ENCODE data around the gene CDK5. TPM values are rescaled to one million over a fixed set of nuclear protein-coding genes. Genes with fewer than 3 reads are reported as not detected.

Gene CDK5
- total RNA-seq, 1 experiment from 2014 or later = 12.2 TPM

- DNase-seq (ENCODE audit: unreplicated experiment) = no peak
Observed at GRCh38 chr7:151056666-151057505, 811 bp downstream of the CDK5 start.

GRCh38 chr7:151056283-151056665 is 1.4 kb downstream of the CDK5 start:
- no peaks in the 10 kb centered on the region for H3K27me3 Mint-ChIP-seq (ENCODE audit: insufficient read depth, unreplicated experiment)
- ChIA-PET CTCF (interaction anchor here (0.6 to 3.3 kb wide), 4 partner anchors 13 to 56 kb away, joined by 3 to 21 read pairs (median 4); partner anchors contain the start of gene ABCB8), POLR2A (interaction anchor here (0.8 to 8.4 kb wide), 3 partner anchors 9 to 29 kb away, joined by 3 to 151 read pairs (median 6); partner anchors contain the start of genes ABCB8, AGAP3, FASTK and TMUB1)
- no peaks in the 10 kb centered on the region for H3K9me3 Mint-ChIP-seq (ENCODE audit: unreplicated experiment)
- TF ChIP-seq CTCF (IDR thresholded peaks at IDR 0.05; ENCODE audit: unreplicated experiment) = no peak
- peaks cover 3% of the 10 kb centered on the region for H3K36me3 Mint-ChIP-seq (ENCODE audit: insufficient read depth, unreplicated experiment)
- intact Hi-C loops (cut with micrococcal nuclease) = no loop called here
- no peak for DNase-seq (ENCODE audit: unreplicated experiment)
- H3K4me3 Mint-ChIP-seq (ENCODE audit: unreplicated experiment) = peak overlapping the region; percentile 97
- H3K4me1 Mint-ChIP-seq (ENCODE audit: insufficient read depth, unreplicated experiment) = peaks cover 26% of the 10 kb centered on the region
- no peak overlapping the region for H3K27ac Mint-ChIP-seq (ENCODE audit: low read depth, unreplicated experiment)
- no TSS peak for BruUV-seq (replicated peaks)

More at GRCh38 chr7:151056666-151057505, 811 bp downstream of the CDK5 start:
- Mint-ChIP-seq H3K36me3 (ENCODE audit: insufficient read depth, unreplicated experiment) (peaks cover 6% of the 10 kb centered on the region), H3K4me1 (ENCODE audit: insufficient read depth, unreplicated experiment) (peaks cover 32% of the 10 kb centered on the region), H3K9me3 (ENCODE audit: unreplicated experiment) (no peaks in the 10 kb centered on the region), H3K27me3 (ENCODE audit: insufficient read depth, unreplicated experiment) (no peaks in the 10 kb centered on the region), H3K4me3 (ENCODE audit: unreplicated experiment) (peak overlapping the region; percentile 97), H3K27ac (ENCODE audit: low read depth, unreplicated experiment) (peak overlapping the region; percentile 87)
- CTCF ChIA-PET = interaction anchor here (0.6 to 3.3 kb wide), 3 partner anchors 29 to 1918 kb away, joined by 3 to 21 read pairs (median 3); partner anchors contain the start of gene ABCB8
- intact Hi-C loops (cut with micrococcal nuclease) = no loop called here
- BruUV-seq (replicated peaks) = no TSS peak
- POLR2A ChIA-PET = interaction anchor here (0.8 to 8.4 kb wide), 6 partner anchors 10 to 59 kb away, joined by 3 to 151 read pairs (median 5); partner anchors contain the start of genes ABCB8, AGAP3, FASTK and TMUB1
- TF ChIP-seq CTCF (IDR thresholded peaks at IDR 0.05; ENCODE audit: unreplicated experiment) = no peak

- BruUV-seq (replicated peaks) = no TSS peak
- Mint-ChIP-seq H3K4me1 (ENCODE audit: insufficient read depth, unreplicated experiment) (peaks cover 15% of the 10 kb centered on the region), H3K4me3 (ENCODE audit: unreplicated experiment) (no peak overlapping the region), H3K27ac (ENCODE audit: low read depth, unreplicated experiment) (no peak overlapping the region), H3K36me3 (ENCODE audit: insufficient read depth, unreplicated experiment) (no peaks in the 10 kb centered on the region), H3K9me3 (ENCODE audit: unreplicated experiment) (no peaks in the 10 kb centered on the region), H3K27me3 (ENCODE audit: insufficient read depth, unreplicated experiment) (no peaks in the 10 kb centered on the region)
- ChIA-PET POLR2A (no interaction called here), CTCF (no interaction called here)
- no peak for DNase-seq (ENCODE audit: unreplicated experiment)
- intact Hi-C loops (cut with micrococcal nuclease) = no loop called here
- no peak for TF ChIP-seq CTCF (IDR thresholded peaks at IDR 0.05; ENCODE audit: unreplicated experiment)
Observed at GRCh38 chr7:151053751-151054150, 3.9 kb downstream of the CDK5 start.

GRCh38 chr7:151053096-151053495 is 4.6 kb downstream of the CDK5 start:
- no peaks in the 10 kb centered on the region for H3K36me3 Mint-ChIP-seq (ENCODE audit: insufficient read depth, unreplicated experiment)
- CTCF ChIA-PET = interaction anchor here (0.6 kb wide), 1 partner anchor 122 kb away, joined by 3 read pairs; no protein-coding TSS in a partner anchor

More at GRCh38 chr7:151053096-151053495, 4.6 kb downstream of the CDK5 start:
- no peaks in the 10 kb centered on the region for H3K9me3 Mint-ChIP-seq (ENCODE audit: unreplicated experiment)
- POLR2A ChIA-PET = interaction anchor here (0.6 kb wide), 1 partner anchor 192 kb away, joined by 3 read pairs; no protein-coding TSS in a partner anchor
- BruUV-seq (replicated peaks) = no TSS peak
- intact Hi-C loops (cut with micrococcal nuclease) = no loop called here
- H3K4me3 Mint-ChIP-seq (ENCODE audit: unreplicated experiment) = no peak overlapping the region
- H3K27ac Mint-ChIP-seq (ENCODE audit: low read depth, unreplicated experiment) = no peak overlapping the region
- TF ChIP-seq CTCF (IDR thresholded peaks at IDR 0.05; ENCODE audit: unreplicated experiment) = no peak
- H3K27me3 Mint-ChIP-seq (ENCODE audit: insufficient read depth, unreplicated experiment) = no peaks in the 10 kb centered on the region
- H3K4me1 Mint-ChIP-seq (ENCODE audit: insufficient read depth, unreplicated experiment) = peaks cover 10% of the 10 kb centered on the region
- no peak for DNase-seq (ENCODE audit: unreplicated experiment)

Data from MCF 10A (cell line).